Cardiac muscle cell (in vitro differentiated cells and primary cell): ENCODE data around the gene CCL2. TPM values are rescaled to one million over a fixed set of nuclear protein-coding genes. Genes with fewer than 3 reads are reported as not detected.

Experiments
- DNase-seq, 2 donors: peaks; one replicate each; pipeline versions ENCODE4 v3.0.0 to v3.0.0-alpha.2; 2010 to 2017; ENCODE audit warnings: low read depth in 1 of 2, low spot score in 1 of 2
- H3K27ac ChIP-seq: fragments of 200-600 bp; sonication (generic); 2 replicates; pipeline ENCODE4 v1.5.1; 2016
- H3K27me3 ChIP-seq: fragments of 200-600 bp; sonication (generic); 2 replicates; pipeline ENCODE4 v1.6.0; 2016; ENCODE audit warnings: control low read depth
- H3K36me3 ChIP-seq: fragments of 200-600 bp; sonication (generic); 2 replicates; pipeline ENCODE4 v1.5.1; 2016; ENCODE audit warnings: control low read depth
- H3K4me1 ChIP-seq: fragments of 200-600 bp; sonication (generic); 2 replicates; pipeline ENCODE4 v1.8.1; 2017; ENCODE audit warnings: low read depth, mild to moderate bottlenecking, mixed run types
- H3K4me3 ChIP-seq: fragments of 200-600 bp; sonication (generic); 2 replicates; pipeline ENCODE4 v1.5.1; 2016; ENCODE audit warnings: mild to moderate bottlenecking
- H3K9me3 ChIP-seq: fragments of 200-600 bp; sonication (generic); 2 replicates; pipeline ENCODE4 v1.5.1; 2017; ENCODE audit warnings: low read depth, mild to moderate bottlenecking, control low read depth
- polyA plus RNA-seq: library from polyadenylated mRNA; unstranded; fragments of >200 nt; fragmentation: Nextera tagmentation; extraction: Ambion mirVana; gene quantifications from 2 replicates; pipeline ENCODE4 v1.2.1, GENCODE V29; 2016
- total RNA-seq: library from RNA; depleted of rRNA; stranded (reverse); fragments of >200 nt; gene quantifications from 2 replicates; pipeline ENCODE4 v1.2.3, GENCODE V29; 2016
- TF ChIP-seq, protein P1 (sequence below): IDR thresholded peaks from 2 replicates; pipeline ENCODE4 v1.5.1; 2012; ENCODE audit warnings: low read depth, mild to moderate bottlenecking, low read length

Gene CCL2
- total and polyA plus RNA-seq, 2 experiments from 2014 or later = 0.54 to 0.77 TPM

GRCh38 chr17:34246881-34247280 is 8.2 kb upstream of the CCL2 start:
- Histone ChIP-seq H3K9me3 (no peaks in the 10 kb centered on the region), H3K27ac (no peak overlapping the region), H3K27me3 (no peaks in the 10 kb centered on the region), H3K36me3 (no peaks in the 10 kb centered on the region), H3K4me3 (no peak overlapping the region), H3K4me1 (no peaks in the 10 kb centered on the region)
- TF ChIP-seq, protein P1, sequence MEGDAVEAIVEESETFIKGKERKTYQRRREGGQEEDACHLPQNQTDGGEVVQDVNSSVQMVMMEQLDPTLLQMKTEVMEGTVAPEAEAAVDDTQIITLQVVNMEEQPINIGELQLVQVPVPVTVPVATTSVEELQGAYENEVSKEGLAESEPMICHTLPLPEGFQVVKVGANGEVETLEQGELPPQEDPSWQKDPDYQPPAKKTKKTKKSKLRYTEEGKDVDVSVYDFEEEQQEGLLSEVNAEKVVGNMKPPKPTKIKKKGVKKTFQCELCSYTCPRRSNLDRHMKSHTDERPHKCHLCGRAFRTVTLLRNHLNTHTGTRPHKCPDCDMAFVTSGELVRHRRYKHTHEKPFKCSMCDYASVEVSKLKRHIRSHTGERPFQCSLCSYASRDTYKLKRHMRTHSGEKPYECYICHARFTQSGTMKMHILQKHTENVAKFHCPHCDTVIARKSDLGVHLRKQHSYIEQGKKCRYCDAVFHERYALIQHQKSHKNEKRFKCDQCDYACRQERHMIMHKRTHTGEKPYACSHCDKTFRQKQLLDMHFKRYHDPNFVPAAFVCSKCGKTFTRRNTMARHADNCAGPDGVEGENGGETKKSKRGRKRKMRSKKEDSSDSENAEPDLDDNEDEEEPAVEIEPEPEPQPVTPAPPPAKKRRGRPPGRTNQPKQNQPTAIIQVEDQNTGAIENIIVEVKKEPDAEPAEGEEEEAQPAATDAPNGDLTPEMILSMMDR = no peak
- DNase-seq = no peak

- no peak overlapping the region for H3K4me3 ChIP-seq
- DNase-seq = no peak
- no peaks in the 10 kb centered on the region for H3K27me3 ChIP-seq
- no peaks in the 10 kb centered on the region for H3K9me3 ChIP-seq
- no peaks in the 10 kb centered on the region for H3K36me3 ChIP-seq
- TF ChIP-seq, protein P1 = no peak
- H3K4me1 ChIP-seq = no peaks in the 10 kb centered on the region
- no peak overlapping the region for H3K27ac ChIP-seq
These were observed 6.5 kb upstream of the CCL2 start for GRCh38 chr17:34248511-34249024.

- TF ChIP-seq, protein P1 = no peak
- H3K27me3 ChIP-seq = no peaks in the 10 kb centered on the region
- no peaks in the 10 kb centered on the region for H3K36me3 ChIP-seq
- no peak overlapping the region for H3K4me3 ChIP-seq
- H3K27ac ChIP-seq = no peak overlapping the region
- H3K9me3 ChIP-seq = no peaks in the 10 kb centered on the region
- no peak for DNase-seq
- no peaks in the 10 kb centered on the region for H3K4me1 ChIP-seq
These were observed 6.0 kb upstream of the CCL2 start for GRCh38 chr17:34249061-34249460.

GRCh38 chr17:34249478-34249877 is 5.6 kb upstream of the CCL2 start:
- DNase-seq = no peak
- Histone ChIP-seq H3K27ac (no peak overlapping the region), H3K27me3 (no peaks in the 10 kb centered on the region), H3K36me3 (no peaks in the 10 kb centered on the region), H3K9me3 (no peaks in the 10 kb centered on the region), H3K4me1 (peaks cover 1% of the 10 kb centered on the region), H3K4me3 (no peak overlapping the region)
- TF ChIP-seq, protein P1 = no peak

- no peaks in the 10 kb centered on the region for H3K27me3 ChIP-seq
- no peak overlapping the region for H3K27ac ChIP-seq
- DNase-seq = no peak
- no peak overlapping the region for H3K4me3 ChIP-seq
- H3K9me3 ChIP-seq = no peaks in the 10 kb centered on the region
- TF ChIP-seq, protein P1 = no peak
- H3K36me3 ChIP-seq = no peaks in the 10 kb centered on the region
- H3K4me1 ChIP-seq = peaks cover 4% of the 10 kb centered on the region
These were observed 3.9 kb upstream of the CCL2 start for GRCh38 chr17:34251186-34251585.

- TF ChIP-seq, protein P1 = no peak
- peaks cover 4% of the 10 kb centered on the region for H3K4me1 ChIP-seq
- H3K4me3 ChIP-seq = no peak overlapping the region
- H3K27me3 ChIP-seq = no peaks in the 10 kb centered on the region
- no peaks in the 10 kb centered on the region for H3K36me3 ChIP-seq
- no peak for DNase-seq
- H3K9me3 ChIP-seq = no peaks in the 10 kb centered on the region
- no peak overlapping the region for H3K27ac ChIP-seq
These were observed 3.0 kb upstream of the CCL2 start for GRCh38 chr17:34252095-34252443.
